ENCODE data around the gene PLB1.

PLB1 gene

GRCh38 chr2:28532399-28532798 is 36.5 kb downstream of the PLB1 start:
- no peaks in the 10 kb centered on the region for H3K27me3 ChIP-seq (replicated peaks; ENCODE audit: insufficient read depth, low read length)
- DNase-seq: no peak
- no peak overlapping the region for H2AFZ ChIP-seq (ENCODE audit: low read length)
- TF ChIP-seq EZH2 (optimal IDR thresholded peaks at IDR 0.05; ENCODE audit: low read depth, low read length) (no peak), CTCF (IDR thresholded peaks at IDR 0.05; ENCODE audit: low read length) (no peak), EZH2phosphoT487 (IDR thresholded peaks at IDR 0.05; ENCODE audit: low read length) (no peak)
- H4K20me1 ChIP-seq (ENCODE audit: insufficient read depth, low read length): no peaks in the 10 kb centered on the region
- H3K36me3 ChIP-seq (replicated peaks; ENCODE audit: insufficient read depth, low read length): no peaks in the 10 kb centered on the region
- H3F3A ChIP-seq (ENCODE audit: insufficient read depth, low read length): no peaks in the 10 kb centered on the region
- H3K4me2 ChIP-seq (ENCODE audit: low read depth, low read length): no peak overlapping the region
- no peaks in the 10 kb centered on the region for H3K79me2 ChIP-seq (ENCODE audit: low read length)
- H3K4me3 ChIP-seq (ENCODE audit: low read length): no peak overlapping the region
- no peaks in the 10 kb centered on the region for H3K4me1 ChIP-seq (ENCODE audit: low read length)
- no peaks in the 10 kb centered on the region for H3K9me2 ChIP-seq (replicated peaks; ENCODE audit: insufficient read depth, low read length)
- no peak overlapping the region for H3K27ac ChIP-seq (ENCODE audit: low read length)
- H3K9me3 ChIP-seq (replicated peaks; ENCODE audit: insufficient read depth, low read length): no peaks in the 10 kb centered on the region
- no peak overlapping the region for H3K9ac ChIP-seq (ENCODE audit: low read length)

- H3K4me3 ChIP-seq (ENCODE audit: low read length): no peak overlapping the region
- no peak overlapping the region for H2AFZ ChIP-seq (ENCODE audit: low read length)
- H3K9me3 ChIP-seq (replicated peaks; ENCODE audit: insufficient read depth, low read length): no peaks in the 10 kb centered on the region
- no peaks in the 10 kb centered on the region for H3K4me1 ChIP-seq (ENCODE audit: low read length)
- H3K36me3 ChIP-seq (replicated peaks; ENCODE audit: insufficient read depth, low read length): no peaks in the 10 kb centered on the region
- DNase-seq: no peak
- no peak overlapping the region for H3K9ac ChIP-seq (ENCODE audit: low read length)
- no peaks in the 10 kb centered on the region for H3K27me3 ChIP-seq (replicated peaks; ENCODE audit: insufficient read depth, low read length)
- no peak for TF ChIP-seq EZH2 (optimal IDR thresholded peaks at IDR 0.05; ENCODE audit: low read depth, low read length)
- no peak for TF ChIP-seq CTCF (IDR thresholded peaks at IDR 0.05; ENCODE audit: low read length)
- no peak for TF ChIP-seq EZH2phosphoT487 (IDR thresholded peaks at IDR 0.05; ENCODE audit: low read length)
- H3K27ac ChIP-seq (ENCODE audit: low read length): no peak overlapping the region
- H3K4me2 ChIP-seq (ENCODE audit: low read depth, low read length): no peak overlapping the region
- no peaks in the 10 kb centered on the region for H3F3A ChIP-seq (ENCODE audit: insufficient read depth, low read length)
- no peaks in the 10 kb centered on the region for H3K9me2 ChIP-seq (replicated peaks; ENCODE audit: insufficient read depth, low read length)
- no peaks in the 10 kb centered on the region for H4K20me1 ChIP-seq (ENCODE audit: insufficient read depth, low read length)
- no peaks in the 10 kb centered on the region for H3K79me2 ChIP-seq (ENCODE audit: low read length)
These were observed 37.3 kb downstream of the PLB1 start for GRCh38 chr2:28533044-28533680.

GRCh38 chr2:28534817-28535216 is 39.0 kb downstream of the PLB1 start:
- no peaks in the 10 kb centered on the region for H3K9me2 ChIP-seq (replicated peaks; ENCODE audit: insufficient read depth, low read length)
- no peaks in the 10 kb centered on the region for H3K9me3 ChIP-seq (replicated peaks; ENCODE audit: insufficient read depth, low read length)
- no peak for DNase-seq
- no peaks in the 10 kb centered on the region for H3K27me3 ChIP-seq (replicated peaks; ENCODE audit: insufficient read depth, low read length)
- TF ChIP-seq CTCF (IDR thresholded peaks at IDR 0.05; ENCODE audit: low read length): no peak
- TF ChIP-seq EZH2phosphoT487 (IDR thresholded peaks at IDR 0.05; ENCODE audit: low read length): no peak
- no peak for TF ChIP-seq EZH2 (optimal IDR thresholded peaks at IDR 0.05; ENCODE audit: low read depth, low read length)
- H3K4me2 ChIP-seq (ENCODE audit: low read depth, low read length): no peak overlapping the region
- H3K79me2 ChIP-seq (ENCODE audit: low read length): no peaks in the 10 kb centered on the region
- H3K27ac ChIP-seq (ENCODE audit: low read length): no peak overlapping the region
- H3K4me3 ChIP-seq (ENCODE audit: low read length): no peak overlapping the region
- no peaks in the 10 kb centered on the region for H3K4me1 ChIP-seq (ENCODE audit: low read length)
- no peaks in the 10 kb centered on the region for H4K20me1 ChIP-seq (ENCODE audit: insufficient read depth, low read length)
- H3K36me3 ChIP-seq (replicated peaks; ENCODE audit: insufficient read depth, low read length): no peaks in the 10 kb centered on the region
- H3F3A ChIP-seq (ENCODE audit: insufficient read depth, low read length): no peaks in the 10 kb centered on the region
- H3K9ac ChIP-seq (ENCODE audit: low read length): no peak overlapping the region
- no peak overlapping the region for H2AFZ ChIP-seq (ENCODE audit: low read length)

Measured in MM.1S (cell line).